ENCODE measurements around the gene PRSS16.

Gene PRSS16

DNA sequence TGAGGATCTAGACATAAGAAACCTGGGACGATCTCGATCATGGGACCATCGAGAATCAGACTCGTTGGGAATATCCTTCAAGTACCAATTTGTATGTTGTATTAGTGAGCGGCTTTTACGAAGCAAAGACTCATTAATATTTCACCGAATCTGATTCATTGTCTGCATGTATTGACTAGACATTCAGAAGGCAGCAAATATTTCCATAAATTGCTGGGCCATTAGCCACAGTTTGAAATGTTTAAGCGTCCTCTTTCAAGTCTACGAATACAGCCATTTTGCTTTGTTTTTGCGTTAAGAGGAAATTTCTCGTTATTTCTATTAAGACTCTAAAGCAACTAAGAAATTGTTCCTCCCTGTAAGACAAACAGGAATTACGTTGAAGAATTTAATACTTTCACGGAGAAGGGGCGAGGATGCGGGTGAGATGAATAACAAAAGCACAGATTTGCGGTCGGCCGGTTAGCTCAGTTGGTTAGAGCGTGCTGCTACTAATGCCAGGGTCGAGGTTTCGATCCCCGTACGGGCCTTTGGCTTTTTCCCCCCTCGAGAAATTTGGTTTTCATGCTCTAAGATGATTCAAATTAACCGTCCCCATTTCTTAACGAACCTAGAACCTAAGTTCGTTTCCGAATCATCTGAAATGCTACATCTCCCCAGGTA, 46.1 kb downstream of the PRSS16 start:
- DNase-seq (ENCODE audit: low spot score): no peak
- TF ChIP-seq, protein P1, sequence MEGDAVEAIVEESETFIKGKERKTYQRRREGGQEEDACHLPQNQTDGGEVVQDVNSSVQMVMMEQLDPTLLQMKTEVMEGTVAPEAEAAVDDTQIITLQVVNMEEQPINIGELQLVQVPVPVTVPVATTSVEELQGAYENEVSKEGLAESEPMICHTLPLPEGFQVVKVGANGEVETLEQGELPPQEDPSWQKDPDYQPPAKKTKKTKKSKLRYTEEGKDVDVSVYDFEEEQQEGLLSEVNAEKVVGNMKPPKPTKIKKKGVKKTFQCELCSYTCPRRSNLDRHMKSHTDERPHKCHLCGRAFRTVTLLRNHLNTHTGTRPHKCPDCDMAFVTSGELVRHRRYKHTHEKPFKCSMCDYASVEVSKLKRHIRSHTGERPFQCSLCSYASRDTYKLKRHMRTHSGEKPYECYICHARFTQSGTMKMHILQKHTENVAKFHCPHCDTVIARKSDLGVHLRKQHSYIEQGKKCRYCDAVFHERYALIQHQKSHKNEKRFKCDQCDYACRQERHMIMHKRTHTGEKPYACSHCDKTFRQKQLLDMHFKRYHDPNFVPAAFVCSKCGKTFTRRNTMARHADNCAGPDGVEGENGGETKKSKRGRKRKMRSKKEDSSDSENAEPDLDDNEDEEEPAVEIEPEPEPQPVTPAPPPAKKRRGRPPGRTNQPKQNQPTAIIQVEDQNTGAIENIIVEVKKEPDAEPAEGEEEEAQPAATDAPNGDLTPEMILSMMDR (IDR thresholded peaks at IDR 0.05): no peak
- no peak overlapping the region for H3K27ac ChIP-seq
- no peak overlapping the region for H3K4me3 ChIP-seq

DNA sequence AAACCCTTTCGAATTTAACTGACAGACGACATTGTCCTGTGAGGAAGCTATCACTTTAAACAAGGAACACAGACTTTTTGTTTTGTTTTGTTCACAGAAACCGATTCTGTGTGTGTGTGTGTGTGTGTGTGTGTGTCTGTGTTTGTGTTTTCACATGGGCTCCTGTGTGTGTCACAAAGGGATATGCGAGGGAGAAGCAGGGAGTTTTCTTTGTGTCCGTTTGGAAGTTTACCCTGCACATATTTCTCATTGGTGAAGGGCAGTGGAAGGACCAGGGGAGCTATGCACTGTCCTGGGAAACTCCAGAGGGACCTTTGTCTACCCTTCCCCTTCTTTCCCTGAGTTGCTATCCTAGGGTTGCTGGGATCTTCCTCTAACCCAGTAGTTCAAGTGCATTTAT, 46.9 kb downstream of the PRSS16 start:
- no peak for DNase-seq (ENCODE audit: low spot score)
- no peak overlapping the region for H3K27ac ChIP-seq
- no peak overlapping the region for H3K4me3 ChIP-seq
- TF ChIP-seq, protein P1 (IDR thresholded peaks at IDR 0.05): no peak

DNA sequence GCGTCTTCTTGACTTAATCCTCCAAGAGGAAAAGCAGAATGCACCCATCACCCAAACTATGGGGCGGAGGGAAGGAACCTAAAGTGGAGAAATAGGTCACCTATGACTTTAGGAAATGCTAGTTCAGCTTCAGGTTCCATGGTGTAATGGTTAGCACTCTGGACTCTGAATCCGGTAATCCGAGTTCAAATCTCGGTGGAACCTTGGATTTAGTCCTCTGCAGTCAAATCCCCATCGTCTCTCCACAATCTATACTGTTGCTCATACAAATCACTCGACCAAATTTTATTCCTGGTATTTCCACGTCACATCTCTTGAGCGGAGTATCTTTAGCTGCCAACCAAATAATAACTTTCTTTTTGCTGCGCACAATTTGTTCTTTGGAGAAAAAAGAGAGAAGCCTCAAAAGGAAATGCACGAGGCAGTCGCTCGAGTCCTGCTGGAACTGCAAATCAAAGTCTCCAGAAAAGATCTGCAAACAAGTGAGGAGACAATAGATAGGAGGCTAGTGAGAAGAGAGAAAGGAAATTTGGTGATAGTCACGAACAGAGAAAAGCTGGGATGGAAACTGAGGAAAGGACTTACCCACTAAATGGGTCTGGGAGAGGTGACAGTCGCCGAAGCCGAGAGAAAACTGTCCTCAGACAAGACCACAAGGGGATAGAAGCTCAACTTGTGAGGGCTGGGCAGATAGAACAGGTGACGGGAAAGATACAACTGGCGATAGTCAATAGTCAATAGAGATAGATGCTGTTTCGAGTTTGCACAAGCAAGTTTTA, 48.0 kb downstream of the PRSS16 start:
- DNase-seq (ENCODE audit: low spot score): no peak
- TF ChIP-seq, protein P1 (IDR thresholded peaks at IDR 0.05): no peak
- Histone ChIP-seq H3K4me3 (no peak overlapping the region), H3K27ac (no peak overlapping the region)

DNA sequence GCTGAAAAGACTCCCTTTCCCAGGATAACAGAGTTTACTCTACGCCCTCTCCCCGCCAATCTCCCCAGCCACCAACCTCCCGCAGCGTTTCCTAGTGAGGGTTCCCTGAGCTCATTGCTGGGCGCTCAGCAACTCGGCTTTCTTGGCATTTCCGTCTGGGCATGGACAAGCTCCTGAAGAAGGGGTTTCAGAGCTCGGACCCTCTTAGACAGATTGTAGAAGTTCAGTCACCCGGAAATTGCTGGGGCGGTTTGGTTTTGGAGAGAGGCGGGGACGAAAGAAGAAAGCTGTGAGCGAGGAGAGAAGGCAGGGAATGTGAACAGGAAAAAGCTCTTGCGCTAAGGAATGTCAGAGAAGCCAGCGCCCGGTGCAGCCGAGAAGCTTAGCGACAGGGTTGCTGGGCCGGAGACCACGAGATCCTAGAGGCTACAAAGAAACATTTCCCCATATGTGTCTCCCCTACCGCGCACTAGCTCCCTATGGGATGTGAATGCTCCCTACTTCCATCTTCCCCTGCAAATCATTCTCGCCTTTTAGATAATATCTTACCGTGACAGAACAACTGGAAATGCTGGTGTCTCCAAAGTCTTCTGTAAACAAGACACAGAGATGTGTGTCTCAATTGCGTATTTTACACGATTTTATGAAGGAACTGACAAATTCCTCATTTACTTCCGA, 48.7 kb downstream of the PRSS16 start:
- Histone ChIP-seq H3K4me3 (no peak overlapping the region), H3K27ac (no peak overlapping the region)
- TF ChIP-seq, protein P1 (IDR thresholded peaks at IDR 0.05): no peak
- DNase-seq (ENCODE audit: low spot score): no peak

DNA sequence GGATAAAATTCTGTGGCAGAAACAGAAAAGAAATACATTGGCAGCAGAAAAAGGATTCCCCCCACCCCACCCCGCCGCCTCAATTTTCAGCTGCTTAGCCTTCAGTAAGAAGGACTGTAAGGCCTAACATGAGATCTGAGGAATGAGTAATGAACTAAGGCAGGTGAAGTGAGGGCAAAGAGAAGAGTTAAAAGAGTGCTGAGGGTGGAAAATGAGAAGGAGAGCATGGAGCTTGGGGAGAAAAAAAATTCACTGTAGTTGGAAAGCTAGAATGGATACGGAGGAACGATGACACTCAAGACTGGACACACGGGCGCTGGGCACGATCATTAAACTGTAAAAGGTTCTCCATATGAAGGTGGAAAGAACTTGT, 50.0 kb downstream of the PRSS16 start:
- no peak for DNase-seq (ENCODE audit: low spot score)
- no peak overlapping the region for H3K27ac ChIP-seq
- H3K4me3 ChIP-seq: no peak overlapping the region
- TF ChIP-seq, protein P1 (IDR thresholded peaks at IDR 0.05): no peak

DNA sequence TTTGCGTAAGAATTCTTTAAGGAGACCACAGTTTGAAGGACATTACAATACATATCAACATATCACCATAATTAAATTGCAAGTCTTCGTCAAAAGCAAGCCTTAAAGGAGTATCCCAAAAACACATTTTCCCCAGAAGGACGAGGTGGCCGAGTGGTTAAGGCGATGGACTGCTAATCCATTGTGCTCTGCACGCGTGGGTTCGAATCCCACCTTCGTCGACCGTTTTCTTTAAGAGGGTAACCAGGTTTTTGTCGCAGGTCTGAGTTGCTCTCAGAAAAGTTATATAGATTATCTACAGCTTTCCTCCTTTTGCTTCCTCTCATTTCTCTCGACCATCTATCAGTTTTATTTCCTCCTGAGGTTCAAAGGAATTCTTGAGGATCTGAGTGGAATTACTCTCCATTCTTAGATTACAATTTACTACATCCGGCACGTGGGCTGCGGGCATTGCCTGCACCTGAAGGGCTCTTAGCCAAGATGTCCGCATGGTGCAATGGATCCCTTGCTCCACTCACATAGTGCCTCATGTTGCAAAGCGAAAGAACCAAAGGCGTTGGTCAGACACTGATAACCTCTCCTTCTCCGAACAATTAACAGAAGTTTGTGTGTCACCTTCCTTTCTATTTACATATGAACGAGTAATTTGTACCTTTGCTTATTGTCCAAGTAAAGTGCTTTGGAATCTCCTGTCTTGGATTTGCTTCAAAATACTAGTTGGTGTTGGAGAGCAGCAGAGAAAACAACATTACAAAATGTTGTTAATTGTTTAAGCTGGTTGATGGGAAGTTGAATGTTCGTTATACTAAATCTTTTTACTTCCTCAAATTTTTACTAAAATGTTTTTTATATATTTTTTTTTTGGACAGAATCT, 50.6 kb downstream of the PRSS16 start:
- Histone ChIP-seq H3K4me3 (no peak overlapping the region), H3K27ac (no peak overlapping the region)
- TF ChIP-seq, protein P1 (IDR thresholded peaks at IDR 0.05): no peak
- DNase-seq (ENCODE audit: low spot score): no peak
